ENCODE data around the gene GMEB1. TPM values are rescaled to one million over a fixed set of nuclear protein-coding genes. Genes with fewer than 3 reads are reported as not detected.

Gene GMEB1
- total RNA-seq, 1 donor from 2014 or later: 12.6 TPM

DNA sequence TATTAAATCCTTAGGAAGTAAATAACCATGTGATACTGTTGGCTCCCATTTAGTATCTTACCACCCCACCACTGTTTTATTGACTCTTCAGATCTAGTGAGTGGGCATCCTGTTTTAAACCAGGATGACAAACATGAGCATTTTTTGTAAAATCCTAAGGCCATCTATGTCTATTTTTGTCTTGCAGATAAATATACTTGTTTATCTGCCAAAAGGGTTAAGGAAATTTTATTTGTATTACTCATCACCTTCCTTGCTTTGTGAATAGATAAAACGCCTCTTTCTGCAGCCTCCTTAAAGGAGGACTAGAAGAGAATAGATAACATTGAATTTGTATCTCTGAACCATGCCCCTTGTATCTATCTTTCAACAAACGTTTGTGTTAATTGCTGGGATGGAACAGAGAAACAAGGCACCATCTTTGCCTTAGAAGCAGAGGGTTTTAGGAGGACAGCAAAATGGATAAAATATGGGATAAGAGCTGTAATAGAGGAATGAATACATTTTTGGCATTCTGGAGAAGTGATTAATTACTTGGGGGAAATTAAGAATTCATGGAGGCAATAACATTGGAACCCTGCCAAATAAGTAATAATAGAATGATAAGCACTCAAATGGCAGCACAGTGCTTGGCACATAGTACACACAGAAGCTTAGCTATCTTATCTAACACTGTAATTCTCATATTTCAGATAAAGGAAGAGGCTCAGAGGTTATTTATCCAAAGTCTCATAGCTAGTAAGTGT is 82.9 kb downstream of the GMEB1 start:
- FAIRE-seq: peak; percentile 88
- peak; percentile 71 for DNase-seq (ENCODE audit: low read depth)
- H3K36me3 ChIP-seq (ENCODE audit: insufficient read depth, low read length): no peaks in the 10 kb centered on the region
- Mint-ChIP-seq H3K4me3 (ENCODE audit: unreplicated experiment) (peak overlapping the region; percentile 47), H3K27me3 (ENCODE audit: low read depth, unreplicated experiment) (no peaks in the 10 kb centered on the region), H3K36me3 (ENCODE audit: low read depth, unreplicated experiment) (peaks cover 8% of the 10 kb centered on the region), H3K9me3 (ENCODE audit: unreplicated experiment) (no peaks in the 10 kb centered on the region), H3K27ac (ENCODE audit: unreplicated experiment) (peak overlapping the region; percentile 68), H3K4me1 (ENCODE audit: low read depth, unreplicated experiment) (peaks cover 21% of the 10 kb centered on the region)
- peaks cover 99% of the 10 kb centered on the region for H4K20me1 ChIP-seq (ENCODE audit: insufficient read depth, low read length)
- H3K79me2 ChIP-seq (ENCODE audit: insufficient read depth, low read length): peaks cover 100% of the 10 kb centered on the region
- H2AFZ ChIP-seq (ENCODE audit: low read depth, low read length): no peak overlapping the region
- no peak overlapping the region for H3K27ac ChIP-seq (ENCODE audit: low read depth, low read length)
- TF ChIP-seq CTCF (IDR thresholded peaks at IDR 0.05; ENCODE audit: insufficient read depth, low read depth, low read length) (no peak), EZH2 (IDR thresholded peaks at IDR 0.05; ENCODE audit: insufficient read depth, low read length) (no peak)
- H3K4me1 ChIP-seq (ENCODE audit: insufficient read depth, low read length): peaks cover 23% of the 10 kb centered on the region
- H3K27me3 ChIP-seq (ENCODE audit: insufficient read depth, low read length): no peaks in the 10 kb centered on the region
- peak overlapping the region; percentile 26 for H3K4me2 ChIP-seq (ENCODE audit: low read length)
- H3K9ac ChIP-seq (ENCODE audit: low read length): no peak overlapping the region
- H3K9me3 ChIP-seq (ENCODE audit: insufficient read depth, low read depth, low read length): no peaks in the 10 kb centered on the region
- no peak overlapping the region for H3K4me3 ChIP-seq (ENCODE audit: insufficient read depth, low read depth, low read length)

DNA sequence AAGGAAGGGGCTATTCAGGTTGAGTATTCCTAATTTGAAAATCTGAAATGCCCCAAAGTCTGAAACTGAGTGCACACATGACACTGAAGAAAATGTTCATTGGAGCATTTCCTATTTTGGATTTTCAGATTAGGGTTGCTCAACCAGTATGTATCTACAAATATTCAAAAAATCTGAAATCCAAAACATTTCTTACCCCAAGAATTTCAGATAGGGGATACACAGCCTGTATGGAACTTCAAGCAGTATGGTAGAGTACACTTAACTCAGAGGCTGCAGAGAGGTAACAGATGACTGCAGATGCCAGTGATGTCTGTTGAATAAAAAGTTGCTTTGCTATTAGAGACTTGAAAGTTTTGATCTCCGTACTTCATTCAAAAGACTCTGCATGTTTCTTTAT is 87.1 kb downstream of the GMEB1 start:
- H3K36me3 ChIP-seq (ENCODE audit: insufficient read depth, low read length): peaks cover 3% of the 10 kb centered on the region
- H3K27me3 Mint-ChIP-seq (ENCODE audit: low read depth, unreplicated experiment): no peaks in the 10 kb centered on the region
- peaks cover 100% of the 10 kb centered on the region for H3K79me2 ChIP-seq (ENCODE audit: insufficient read depth, low read length)
- no peak overlapping the region for H3K27ac Mint-ChIP-seq (ENCODE audit: unreplicated experiment)
- H3K9me3 Mint-ChIP-seq (ENCODE audit: unreplicated experiment): no peaks in the 10 kb centered on the region
- H3K4me1 ChIP-seq (ENCODE audit: insufficient read depth, low read length): peaks cover 19% of the 10 kb centered on the region
- H3K4me1 Mint-ChIP-seq (ENCODE audit: low read depth, unreplicated experiment): peaks cover 12% of the 10 kb centered on the region
- H3K9me3 ChIP-seq (ENCODE audit: insufficient read depth, low read depth, low read length): no peaks in the 10 kb centered on the region
- no peak overlapping the region for H3K4me3 ChIP-seq (ENCODE audit: insufficient read depth, low read depth, low read length)
- H3K9ac ChIP-seq (ENCODE audit: low read length): no peak overlapping the region
- no peak overlapping the region for H3K4me2 ChIP-seq (ENCODE audit: low read length)
- peaks cover 100% of the 10 kb centered on the region for H4K20me1 ChIP-seq (ENCODE audit: insufficient read depth, low read length)
- no peak for FAIRE-seq
- H2AFZ ChIP-seq (ENCODE audit: low read depth, low read length): no peak overlapping the region
- peaks cover 6% of the 10 kb centered on the region for H3K36me3 Mint-ChIP-seq (ENCODE audit: low read depth, unreplicated experiment)
- H3K4me3 Mint-ChIP-seq (ENCODE audit: unreplicated experiment): no peak overlapping the region
- H3K27me3 ChIP-seq (ENCODE audit: insufficient read depth, low read length): no peaks in the 10 kb centered on the region
- peak; percentile 31 for DNase-seq (ENCODE audit: low read depth)
- no peak for TF ChIP-seq CTCF (IDR thresholded peaks at IDR 0.05; ENCODE audit: insufficient read depth, low read depth, low read length)
- no peak for TF ChIP-seq EZH2 (IDR thresholded peaks at IDR 0.05; ENCODE audit: insufficient read depth, low read length)
- H3K27ac ChIP-seq (ENCODE audit: low read depth, low read length): no peak overlapping the region

DNA sequence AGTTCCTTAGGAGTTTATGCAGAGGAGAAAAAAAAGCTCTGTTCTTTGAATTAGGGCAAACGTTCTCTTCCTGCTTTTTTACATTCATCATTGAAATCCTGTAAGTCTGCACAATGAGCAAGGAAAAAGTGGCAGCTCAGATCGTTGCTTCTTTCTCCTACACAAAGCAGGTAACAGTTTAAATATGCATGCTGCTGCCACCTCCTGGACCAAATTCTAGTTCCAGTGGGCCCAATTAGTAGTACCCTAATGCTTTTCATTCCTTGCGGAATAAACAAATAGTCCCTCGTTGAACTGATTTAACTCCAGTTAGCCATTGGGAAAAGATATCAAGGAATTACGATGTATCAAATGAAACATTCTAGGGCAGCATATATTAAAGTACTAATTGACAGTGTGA is 88.3 kb downstream of the GMEB1 start:
- H3K4me3 Mint-ChIP-seq (ENCODE audit: unreplicated experiment): no peak overlapping the region
- Histone ChIP-seq H3K27ac (ENCODE audit: low read depth, low read length) (no peak overlapping the region), H3K4me3 (ENCODE audit: insufficient read depth, low read depth, low read length) (no peak overlapping the region), H3K36me3 (ENCODE audit: insufficient read depth, low read length) (peaks cover 5% of the 10 kb centered on the region), H3K27me3 (ENCODE audit: insufficient read depth, low read length) (no peaks in the 10 kb centered on the region), H3K9ac (ENCODE audit: low read length) (no peak overlapping the region), H2AFZ (ENCODE audit: low read depth, low read length) (no peak overlapping the region), H3K4me1 (ENCODE audit: insufficient read depth, low read length) (peaks cover 10% of the 10 kb centered on the region), H3K9me3 (ENCODE audit: insufficient read depth, low read depth, low read length) (no peaks in the 10 kb centered on the region), H3K79me2 (ENCODE audit: insufficient read depth, low read length) (peaks cover 100% of the 10 kb centered on the region), H3K4me2 (ENCODE audit: low read length) (peak overlapping the region; percentile 3), H4K20me1 (ENCODE audit: insufficient read depth, low read length) (peaks cover 100% of the 10 kb centered on the region)
- peaks cover 5% of the 10 kb centered on the region for H3K36me3 Mint-ChIP-seq (ENCODE audit: low read depth, unreplicated experiment)
- H3K27me3 Mint-ChIP-seq (ENCODE audit: low read depth, unreplicated experiment): no peaks in the 10 kb centered on the region
- peak; percentile 8 for DNase-seq (ENCODE audit: low read depth)
- TF ChIP-seq CTCF (IDR thresholded peaks at IDR 0.05; ENCODE audit: insufficient read depth, low read depth, low read length) (peak; percentile 19), EZH2 (IDR thresholded peaks at IDR 0.05; ENCODE audit: insufficient read depth, low read length) (no peak)
- no peaks in the 10 kb centered on the region for H3K9me3 Mint-ChIP-seq (ENCODE audit: unreplicated experiment)
- no peak for FAIRE-seq
- no peak overlapping the region for H3K27ac Mint-ChIP-seq (ENCODE audit: unreplicated experiment)
- peaks cover 7% of the 10 kb centered on the region for H3K4me1 Mint-ChIP-seq (ENCODE audit: low read depth, unreplicated experiment)
